Aorta (tissue), 5 donors: ENCODE measurements around the gene DOK6. TPM values are rescaled to one million over a fixed set of nuclear protein-coding genes. Genes with fewer than 3 reads are reported as not detected.

Source experiments
- ATAC-seq: fragments of 200-7000 bp; cut with Tn5 transposase; one replicate; pipeline ENCODE4 v1.9.1; 2022; ENCODE audit warnings: moderate library complexity; ENCODE audit not compliant: low FRiP score
- DNase-seq, 2 donors: peaks; one replicate each; pipeline ENCODE4 v3.0.0-alpha.2; 2020
- H3K27ac ChIP-seq, 2 donors: one replicate each; pipeline ENCODE4 v1.5.1; 2013; ENCODE audit warnings: low read length in 2 of 2, mild to moderate bottlenecking in 2 of 2, moderate library complexity in 2 of 2, control low read depth in 1 of 2, inconsistent platforms in 1 of 2, low read depth in 1 of 2
- H3K27me3 ChIP-seq, 2 donors: one replicate each; pipeline ENCODE4 v1.6.1; 2013; ENCODE audit warnings: control low read depth in 1 of 2, low read length in 1 of 2, mild to moderate bottlenecking in 1 of 2, moderate library complexity in 1 of 2; ENCODE audit not compliant: insufficient read depth in 2 of 2, control insufficient read depth in 1 of 2
- H3K36me3 ChIP-seq, 2 donors: one replicate each; pipeline ENCODE4 v1.6.1; 2013; ENCODE audit warnings: control low read depth in 1 of 2, low read length in 1 of 2, mild to moderate bottlenecking in 1 of 2; ENCODE audit not compliant: insufficient read depth in 2 of 2, control insufficient read depth in 1 of 2
- H3K4me1 ChIP-seq, 2 donors: one replicate each; pipeline ENCODE4 v1.6.1; 2013; ENCODE audit warnings: low read length in 2 of 2, control low read depth in 1 of 2, mild to moderate bottlenecking in 1 of 2, moderate library complexity in 1 of 2; ENCODE audit not compliant: insufficient read depth in 2 of 2, control insufficient read depth in 1 of 2
- H3K4me3 ChIP-seq, 2 donors: one replicate each; pipeline ENCODE4 v1.5.1; 2013; ENCODE audit warnings: low read length in 2 of 2, control low read depth in 1 of 2, mild to moderate bottlenecking in 1 of 2
- H3K9me3 ChIP-seq: one replicate; pipeline ENCODE4 v1.6.1; 2013; ENCODE audit warnings: mild to moderate bottlenecking, low read length; ENCODE audit not compliant: control insufficient read depth
- WGBS, 2 donors: extraction: QIAGEN DNeasy Blood & Tissue Kit; methylation state at CpG; one replicate each; pipeline ENCODE4 v1.1.7; 2013; 5-methylcytosine and 5-hydroxymethylcytosine counted together
- intact Hi-C, 2 donors: fragments of 100-400 bp; cut with DNase I; formaldehyde crosslinking; loops; one replicate each; pipeline versions ENCODE4 v1.14.2 to v1.15.0; 2022
- polyA plus RNA-seq, 2 donors: library from polyadenylated mRNA; stranded (reverse); fragments of 200-250 nt; gene quantifications; one replicate each; pipeline ENCODE4 v1.2.3, GENCODE V29; 2013
- total RNA-seq, 2 donors: library from RNA; stranded (reverse); fragmentation: NEBNext Ultra II Directional; extraction: Animal tissue kit (Norgen Biotek cat#: 25700); gene quantifications; one replicate each; pipeline ENCODE4 v1.2.1, GENCODE V29; 2021
- donor health status: healthy with polysubstance abuse.
- donor health status: Bipolar disorder and iron deficiency.
- donor health status: DM: no; HTN: no; CAD: no.
- donor health status: DM: no; HTN: no; CAD: no.
- donor health status: DM: yes; HTN: yes; CAD: no.

The DOK6 gene
- total and polyA plus RNA-seq, 4 donors, result 1.2 to 6.3 (median 3.9) TPM

GRCh38 chr18:69402533-69402989, 1.9 kb downstream of the DOK6 start:
- no peaks in the 10 kb centered on the region for H3K36me3 ChIP-seq
- no peak overlapping the region for H3K27ac ChIP-seq
- intact Hi-C loops, result no loop called here
- DNase-seq, result no peak
- whole genome bisulfite sequencing, 2 donors, result 23 to 30% methylated on average over 20 of the region's 20 CpGs
- H3K27me3 ChIP-seq, result no peaks in the 10 kb centered on the region
- ATAC-seq, result no peak
- no peaks in the 10 kb centered on the region for H3K9me3 ChIP-seq
- no peaks in the 10 kb centered on the region for H3K4me1 ChIP-seq
- no peak overlapping the region for H3K4me3 ChIP-seq

- no peak for DNase-seq
- H3K27me3 ChIP-seq, result no peaks in the 10 kb centered on the region
- no peaks in the 10 kb centered on the region for H3K4me1 ChIP-seq
- H3K36me3 ChIP-seq, result no peaks in the 10 kb centered on the region
- ATAC-seq, result no peak
- no peak overlapping the region for H3K27ac ChIP-seq
- intact Hi-C loops, result no loop called here
- H3K9me3 ChIP-seq, result no peaks in the 10 kb centered on the region
- no peak overlapping the region for H3K4me3 ChIP-seq
- WGBS, 2 donors, result 81 to 87% methylated on average over 1 of the region's 1 CpG
Observed at GRCh38 chr18:69408522-69408921, 7.8 kb downstream of the DOK6 start.

GRCh38 chr18:69411199-69411598, 10.5 kb downstream of the DOK6 start:
- no peak overlapping the region for H3K4me3 ChIP-seq
- ATAC-seq (no peak), DNase-seq (no peak)
- intact Hi-C loops, result loop anchor here in 1 of 2 donors (1.0 kb wide), 1 partner anchor 27 kb away; no protein-coding TSS in a partner anchor
- H3K4me1 ChIP-seq, result no peaks in the 10 kb centered on the region
- no peaks in the 10 kb centered on the region for H3K36me3 ChIP-seq
- H3K27me3 ChIP-seq, result no peaks in the 10 kb centered on the region
- no peaks in the 10 kb centered on the region for H3K9me3 ChIP-seq
- no peak overlapping the region for H3K27ac ChIP-seq

DNA sequence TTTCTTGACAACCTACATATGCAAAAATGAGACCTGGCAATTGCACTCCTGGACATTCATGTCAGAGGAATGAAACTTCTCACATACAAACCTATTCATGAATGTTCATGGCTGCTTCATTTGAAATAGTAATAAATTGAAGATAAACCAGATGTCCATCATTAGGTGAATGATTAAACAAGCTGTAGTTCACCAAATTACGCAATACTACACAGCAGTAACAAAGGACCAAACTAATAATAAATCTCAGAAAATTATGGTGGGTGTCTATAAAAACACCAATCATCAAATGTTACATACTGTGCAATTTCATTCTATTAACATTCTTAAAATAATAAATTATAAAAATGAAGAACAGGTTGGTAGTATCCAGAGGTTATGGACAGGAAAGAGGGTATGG, 13.5 kb downstream of the DOK6 start:
- no peaks in the 10 kb centered on the region for H3K9me3 ChIP-seq
- no peaks in the 10 kb centered on the region for H3K27me3 ChIP-seq
- 90 to 100% methylated on average over 1 of the region's 1 CpG for WGBS, 2 donors
- no peak overlapping the region for H3K27ac ChIP-seq
- ATAC-seq (no peak), DNase-seq (no peak)
- no peaks in the 10 kb centered on the region for H3K4me1 ChIP-seq
- H3K4me3 ChIP-seq, result no peak overlapping the region
- H3K36me3 ChIP-seq, result no peaks in the 10 kb centered on the region
- intact Hi-C loops, result no loop called here

DNA sequence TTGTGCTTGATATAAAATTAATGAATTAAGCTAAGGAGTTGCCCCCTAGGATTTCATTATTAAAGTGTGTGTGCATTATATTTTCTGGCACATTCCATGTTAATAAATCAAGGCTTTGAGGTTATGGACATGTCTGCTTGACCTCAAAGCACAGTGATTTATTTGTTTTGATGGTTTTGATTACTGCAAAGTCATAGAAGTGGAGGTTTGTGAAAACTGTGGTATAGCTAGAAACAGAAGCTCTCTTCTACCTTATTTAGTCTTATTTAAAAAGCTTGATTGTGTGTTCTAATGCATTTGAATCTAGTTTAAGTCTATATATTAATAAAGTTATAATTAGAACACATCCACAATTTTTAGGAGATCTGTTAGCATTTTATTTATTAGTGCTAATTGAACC, 32.2 kb downstream of the DOK6 start:
- H3K4me1 ChIP-seq, result no peaks in the 10 kb centered on the region
- H3K36me3 ChIP-seq, result no peaks in the 10 kb centered on the region
- no peaks in the 10 kb centered on the region for H3K27me3 ChIP-seq
- DNase-seq, result no peak
- intact Hi-C loops, result no loop called here
- no peak overlapping the region for H3K27ac ChIP-seq
- no peaks in the 10 kb centered on the region for H3K9me3 ChIP-seq
- ATAC-seq, result no peak
- no peak overlapping the region for H3K4me3 ChIP-seq

GRCh38 chr18:69435000-69435399, 34.3 kb downstream of the DOK6 start:
- WGBS, 2 donors, result 90 to 92% methylated on average over 2 of the region's 2 CpGs
- H3K27me3 ChIP-seq, result no peaks in the 10 kb centered on the region
- no peak overlapping the region for H3K27ac ChIP-seq
- ATAC-seq (no peak), DNase-seq (no peak)
- intact Hi-C loops, result no loop called here
- H3K4me3 ChIP-seq, result no peak overlapping the region
- H3K36me3 ChIP-seq, result no peaks in the 10 kb centered on the region
- H3K4me1 ChIP-seq, result no peaks in the 10 kb centered on the region
- no peaks in the 10 kb centered on the region for H3K9me3 ChIP-seq

GRCh38 chr18:69444221-69444620, 43.5 kb downstream of the DOK6 start:
- no peak overlapping the region for H3K27ac ChIP-seq
- H3K27me3 ChIP-seq, result no peaks in the 10 kb centered on the region
- ATAC-seq, result no peak
- WGBS, 2 donors, result 78 to 86% methylated on average over 4 of the region's 4 CpGs
- H3K9me3 ChIP-seq, result no peaks in the 10 kb centered on the region
- intact Hi-C loops, result no loop called here
- no peaks in the 10 kb centered on the region for H3K4me1 ChIP-seq
- no peak overlapping the region for H3K4me3 ChIP-seq
- no peaks in the 10 kb centered on the region for H3K36me3 ChIP-seq
- no peak for DNase-seq

DNA sequence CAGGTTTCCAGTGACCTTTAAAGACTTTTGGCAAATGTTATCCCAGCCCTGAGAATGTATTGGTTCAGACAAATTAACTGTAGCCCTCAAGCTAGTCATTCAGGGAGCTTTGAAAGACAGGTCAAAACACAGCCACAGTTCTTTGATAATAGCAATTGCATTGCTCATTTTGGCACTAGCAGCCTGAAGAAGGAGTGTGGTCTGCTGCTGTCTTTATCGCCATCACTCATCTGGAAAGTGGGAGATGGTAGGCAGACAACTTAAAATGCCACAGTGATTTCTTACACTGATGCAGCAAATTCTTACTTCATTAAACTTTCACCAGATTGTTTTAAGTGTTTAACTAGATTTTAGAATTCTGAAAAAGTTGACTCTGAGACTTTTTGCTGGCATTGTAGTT, 47.2 kb downstream of the DOK6 start:
- no peak for DNase-seq
- intact Hi-C loops, result no loop called here
- H3K9me3 ChIP-seq, result no peaks in the 10 kb centered on the region
- WGBS, 2 donors, result 93 to 100% methylated on average over 1 of the region's 1 CpG
- ATAC-seq, result no peak
- H3K4me1 ChIP-seq, result no peaks in the 10 kb centered on the region
- no peaks in the 10 kb centered on the region for H3K27me3 ChIP-seq
- H3K36me3 ChIP-seq, result no peaks in the 10 kb centered on the region
- H3K27ac ChIP-seq, result no peak overlapping the region
- H3K4me3 ChIP-seq, result no peak overlapping the region

GRCh38 chr18:69455125-69455524, 54.4 kb downstream of the DOK6 start:
- intact Hi-C loops, result no loop called here
- no peak for DNase-seq
- WGBS, 2 donors, result 12 to 38% methylated on average over 1 of the region's 1 CpG

More at GRCh38 chr18:69455125-69455524, 54.4 kb downstream of the DOK6 start:
- no peaks in the 10 kb centered on the region for H3K36me3 ChIP-seq
- no peaks in the 10 kb centered on the region for H3K9me3 ChIP-seq
- no peaks in the 10 kb centered on the region for H3K27me3 ChIP-seq
- H3K4me1 ChIP-seq, result no peaks in the 10 kb centered on the region
- H3K4me3 ChIP-seq, result no peak overlapping the region
- no peak overlapping the region for H3K27ac ChIP-seq
- no peak for ATAC-seq
